H7 (cell line): ENCODE data around the gene PCDHA11. TPM values are rescaled to one million over a fixed set of nuclear protein-coding genes. Genes with fewer than 3 reads are reported as not detected.
"Not testable (repeated sequence)": the region's sequence is repeated elsewhere in the genome, so short reads cannot be mapped to it uniquely, and the experiment has no call there.

ENCODE experiments used
- DNase-seq: peaks from one replicate; pipeline ENCODE4 v3.0.0; 2012
- H3K27me3 ChIP-seq: 2 replicates; pipeline ENCODE4 v1.6.0; 2011; ENCODE audit warnings: mild to moderate bottlenecking, low read length; ENCODE audit not compliant: control insufficient read depth, insufficient read depth
- H3K36me3 ChIP-seq: replicated peaks from 2 replicates; pipeline ENCODE4 v1.5.1; 2011; ENCODE audit warnings: low read length; ENCODE audit not compliant: control insufficient read depth, insufficient read depth
- H3K4me3 ChIP-seq: 2 replicates; pipeline ENCODE4 v1.5.1; 2011; ENCODE audit warnings: low read depth, mild to moderate bottlenecking, control low read depth, low read length, moderate library complexity; ENCODE audit not compliant: insufficient read depth
- total RNA-seq: library from RNA; depleted of rRNA; stranded (reverse); fragments of >200 nt; shearing (Covaris generic); gene quantifications from 2 replicates; pipeline ENCODE4 v1.2.3, GENCODE V29; 2014

Gene PCDHA11
- total RNA-seq, 1 experiment from 2014 or later: 10.0 TPM

GRCh38 chr5:140840978-140841962 lies 27.5 kb upstream of the PCDHA11 start, which contains the start of gene PCDHA8:
Gene PCDHA8, plus strand, starts transcription at chr5:140841187. Its CDS starts 135 bp downstream, at chr5:140841322.
- no peaks in the 10 kb centered on the region for H3K27me3 ChIP-seq
- DNase-seq: peak; percentile 78
- H3K4me3 ChIP-seq: no peak within 1 kb of the TSS; the same call in 1 of the 2 replicates
- no peaks in the 10 kb centered on the region for H3K36me3 ChIP-seq

GRCh38 chr5:140842798-140843733 lies 25.7 kb upstream of the PCDHA11 start:
- Histone ChIP-seq H3K36me3 (no peaks in the 10 kb centered on the region), H3K4me3 (no peak overlapping the region), H3K27me3 (no peaks in the 10 kb centered on the region)
- no peak for DNase-seq

- H3K4me3 ChIP-seq: peak within 1 kb of the TSS; percentile 1; the same call in 1 of the 2 replicates
- not testable (repeated sequence) for DNase-seq, H3K36me3 ChIP-seq, H3K27me3 ChIP-seq
Observed at GRCh38 chr5:140848139-140849102, 20.3 kb upstream of the PCDHA11 start, which contains the start of gene PCDHA9. Gene PCDHA9, plus strand, starts transcription at chr5:140848382. Its CDS starts 114 bp downstream, at chr5:140848496.

- H3K27me3 ChIP-seq, H3K4me3 ChIP-seq, H3K36me3 ChIP-seq, DNase-seq: not testable (repeated sequence)
Observed at GRCh38 chr5:140849831-140850634, 18.7 kb upstream of the PCDHA11 start.

GRCh38 chr5:140855772-140856674 lies 12.7 kb upstream of the PCDHA11 start, which contains the start of gene PCDHA10:
Gene PCDHA10, plus strand, starts transcription at chr5:140855897. Its CDS starts 152 bp downstream, at chr5:140856049.
- H3K27me3 ChIP-seq: no peaks in the 10 kb centered on the region
- H3K4me3 ChIP-seq: peak within 1 kb of the TSS; percentile 41; the same call in 1 of the 2 replicates
- DNase-seq: peak; percentile 75
- H3K36me3 ChIP-seq: no peaks in the 10 kb centered on the region

- H3K36me3 ChIP-seq: peaks cover 1% of the 10 kb centered on the region
- no peaks in the 10 kb centered on the region for H3K27me3 ChIP-seq
- H3K4me3 ChIP-seq: no peak overlapping the region
- DNase-seq: no peak
Observed at GRCh38 chr5:140857177-140857986, 11.4 kb upstream of the PCDHA11 start.

GRCh38 chr5:140857987-140858240 lies 10.8 kb upstream of the PCDHA11 start:
- no peak for DNase-seq
- no peaks in the 10 kb centered on the region for H3K27me3 ChIP-seq
- no peak overlapping the region for H3K4me3 ChIP-seq
- H3K36me3 ChIP-seq: peaks cover 1% of the 10 kb centered on the region

- no peaks in the 10 kb centered on the region for H3K27me3 ChIP-seq
- peaks cover 1% of the 10 kb centered on the region for H3K36me3 ChIP-seq
- no peak for DNase-seq
- H3K4me3 ChIP-seq: no peak overlapping the region
Observed at GRCh38 chr5:140862441-140863295, 6.1 kb upstream of the PCDHA11 start.

- DNase-seq: no peak
- Histone ChIP-seq H3K4me3 (peak overlapping the region; percentile 47), H3K27me3 (no peaks in the 10 kb centered on the region), H3K36me3 (no peaks in the 10 kb centered on the region)
Observed at GRCh38 chr5:140869555-140869886, 764 bp downstream of the PCDHA11 start.

- Histone ChIP-seq H3K36me3 (no peaks in the 10 kb centered on the region), H3K27me3 (no peaks in the 10 kb centered on the region), H3K4me3 (no peak overlapping the region)
- no peak for DNase-seq
Observed at GRCh38 chr5:140870221-140871201, 1.8 kb downstream of the PCDHA11 start.
